ENCODE results near the gene CREBBP. TPM values are rescaled to one million over a fixed set of nuclear protein-coding genes. Genes with fewer than 3 reads are reported as not detected.

The CREBBP gene
- total and polyA plus RNA-seq, 9 of the 15 experiments (the other 6 are each of a cell fraction or from before 2014, with no cell fraction given): 0.70 to 24.8 (median 5.6) TPM

DNA sequence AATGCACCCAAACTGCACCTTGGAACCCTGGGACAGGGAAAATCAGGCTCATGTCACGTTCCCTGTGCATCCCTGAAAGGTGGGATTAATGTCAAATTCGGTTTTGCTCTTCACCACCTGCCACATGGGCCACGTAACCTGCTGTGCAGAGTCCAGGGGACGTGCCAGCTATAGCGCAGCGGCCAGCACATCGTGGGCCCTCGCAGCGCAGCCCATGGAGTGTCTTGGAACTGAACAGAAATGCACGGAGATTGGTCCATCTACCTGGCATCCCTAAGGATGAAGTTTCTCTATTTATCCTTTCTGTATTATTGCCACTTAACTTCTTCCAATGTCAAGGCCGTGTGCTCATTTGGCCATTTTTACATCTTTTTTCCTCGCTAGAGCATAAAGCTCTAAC lies 95.1 kb downstream of the CREBBP start:
- peaks cover 31% of the 10 kb centered on the region; the same call in 2 of the 3 replicates for H3K36me3 ChIP-seq (ENCODE audit: control insufficient read depth, insufficient read depth, low read length)
- no peak for FAIRE-seq

More for the DNA sequence above, 95.1 kb downstream of the CREBBP start:
- in situ Hi-C loops (cut with MboI): no loop called here
- Histone ChIP-seq H3K9me3 (replicated peaks; ENCODE audit: control insufficient read depth, insufficient read depth, low read depth, low read length) (no peaks in the 10 kb centered on the region), H3K4me2 (ENCODE audit: insufficient read depth, low read length) (no peak overlapping the region), H4K20me1 (replicated peaks; ENCODE audit: control insufficient read depth, insufficient read depth, low read length) (no peaks in the 10 kb centered on the region; the same call in 1 of the 2 replicates), H3K27me3 (ENCODE audit: control insufficient read depth in 2 of 2, insufficient read depth in 2 of 2, low read length in 2 of 2) (no peaks in the 10 kb centered on the region), H3K9me1 (ENCODE audit: control insufficient read depth, insufficient read depth, low read length) (no peaks in the 10 kb centered on the region), H3K4me3 (no peak overlapping the region), H3K27ac (ENCODE audit: extremely low read depth, low read depth, low read length) (no peak overlapping the region), H3K79me2 (ENCODE audit: control insufficient read depth, insufficient read depth, low read length) (no peaks in the 10 kb centered on the region), H3K9ac (ENCODE audit: insufficient read depth in 1 of 2, low read depth in 2 of 2, low read length in 2 of 2) (no peak overlapping the region), H2AFZ (ENCODE audit: low read depth, low read length) (no peak overlapping the region), H3K4me1 (replicated peaks in 1 of 2; ENCODE audit: control insufficient read depth in 2 of 2, insufficient read depth in 2 of 2, low read length in 2 of 2) (no peaks in the 10 kb centered on the region)
- no peak for TF ChIP-seq NR2C2 (CRISPR knock-in tag; IDR thresholded peaks at IDR 0.05)
- no peak for TF ChIP-seq NR2C2 (tag; IDR thresholded peaks at IDR 0.05)
- TF ChIP-seq, protein P1, sequence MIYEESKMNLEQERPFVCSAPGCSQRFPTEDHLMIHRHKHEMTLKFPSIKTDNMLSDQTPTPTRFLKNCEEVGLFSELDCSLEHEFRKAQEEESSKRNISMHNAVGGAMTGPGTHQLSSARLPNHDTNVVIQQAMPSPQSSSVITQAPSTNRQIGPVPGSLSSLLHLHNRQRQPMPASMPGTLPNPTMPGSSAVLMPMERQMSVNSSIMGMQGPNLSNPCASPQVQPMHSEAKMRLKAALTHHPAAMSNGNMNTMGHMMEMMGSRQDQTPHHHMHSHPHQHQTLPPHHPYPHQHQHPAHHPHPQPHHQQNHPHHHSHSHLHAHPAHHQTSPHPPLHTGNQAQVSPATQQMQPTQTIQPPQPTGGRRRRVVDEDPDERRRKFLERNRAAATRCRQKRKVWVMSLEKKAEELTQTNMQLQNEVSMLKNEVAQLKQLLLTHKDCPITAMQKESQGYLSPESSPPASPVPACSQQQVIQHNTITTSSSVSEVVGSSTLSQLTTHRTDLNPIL (CRISPR knock-in tag; IDR thresholded peaks at IDR 0.05): no peak
- TF ChIP-seq RFX1 (IDR thresholded peaks at IDR 0.05): no peak
- TF ChIP-seq ZNF146 (CRISPR knock-in tag; IDR thresholded peaks at IDR 0.05; ENCODE audit: unreplicated experiment): no peak
- no peak for TF ChIP-seq PTTG1 (tag; IDR thresholded peaks at IDR 0.05; ENCODE audit: low read depth)
- TF ChIP-seq MCM2 (IDR thresholded peaks at IDR 0.05; ENCODE audit: low read depth): no peak
- TF ChIP-seq THRAP3 (IDR thresholded peaks at IDR 0.05; ENCODE audit: borderline replicate concordance): no peak
- TF ChIP-seq, protein P2, sequence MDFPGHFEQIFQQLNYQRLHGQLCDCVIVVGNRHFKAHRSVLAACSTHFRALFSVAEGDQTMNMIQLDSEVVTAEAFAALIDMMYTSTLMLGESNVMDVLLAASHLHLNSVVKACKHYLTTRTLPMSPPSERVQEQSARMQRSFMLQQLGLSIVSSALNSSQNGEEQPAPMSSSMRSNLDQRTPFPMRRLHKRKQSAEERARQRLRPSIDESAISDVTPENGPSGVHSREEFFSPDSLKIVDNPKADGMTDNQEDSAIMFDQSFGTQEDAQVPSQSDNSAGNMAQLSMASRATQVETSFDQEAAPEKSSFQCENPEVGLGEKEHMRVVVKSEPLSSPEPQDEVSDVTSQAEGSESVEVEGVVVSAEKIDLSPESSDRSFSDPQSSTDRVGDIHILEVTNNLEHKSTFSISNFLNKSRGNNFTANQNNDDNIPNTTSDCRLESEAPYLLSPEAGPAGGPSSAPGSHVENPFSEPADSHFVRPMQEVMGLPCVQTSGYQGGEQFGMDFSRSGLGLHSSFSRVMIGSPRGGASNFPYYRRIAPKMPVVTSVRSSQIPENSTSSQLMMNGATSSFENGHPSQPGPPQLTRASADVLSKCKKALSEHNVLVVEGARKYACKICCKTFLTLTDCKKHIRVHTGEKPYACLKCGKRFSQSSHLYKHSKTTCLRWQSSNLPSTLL (IDR thresholded peaks at IDR 0.05): no peak
- no peak for TF ChIP-seq ZNF696 (CRISPR knock-in tag; conservative IDR thresholded peaks at IDR 0.05)
- TF ChIP-seq, protein P3, sequence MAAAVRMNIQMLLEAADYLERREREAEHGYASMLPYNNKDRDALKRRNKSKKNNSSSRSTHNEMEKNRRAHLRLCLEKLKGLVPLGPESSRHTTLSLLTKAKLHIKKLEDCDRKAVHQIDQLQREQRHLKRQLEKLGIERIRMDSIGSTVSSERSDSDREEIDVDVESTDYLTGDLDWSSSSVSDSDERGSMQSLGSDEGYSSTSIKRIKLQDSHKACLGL (CRISPR knock-in tag; IDR thresholded peaks at IDR 0.05; ENCODE audit: borderline replicate concordance, poor library complexity, severe bottlenecking): no peak
- no peak for TF ChIP-seq CREM (IDR thresholded peaks at IDR 0.05; ENCODE audit: low read depth)
- TF ChIP-seq NR4A1 (CRISPR knock-in tag; IDR thresholded peaks at IDR 0.05): no peak
- no peak for TF ChIP-seq NR4A1 (tag; IDR thresholded peaks at IDR 0.05)
- DNase-seq (ENCODE audit: extremely low read depth in 1 of 4, low spot score in 3 of 4): no peak
- 82% methylated on average over 12 of the region's 12 CpGs for WGBS (ENCODE audit: insufficient coverage, low coverage, missing lambda C conversion rate)
- no peak for ATAC-seq
- BruUV-seq (replicated peaks): no TSS peak
- intact Hi-C loops (cut with micrococcal nuclease): no loop called here
- POLR2A ChIA-PET: interaction anchor here (0.6 kb wide), 1 partner anchor 488 kb away, joined by 3 read pairs; no protein-coding TSS in a partner anchor
- CTCF ChIA-PET (ENCODE audit: low intra/inter-chr PET ratio): no interaction called here

Data from K562 (cell line).